ENCODE measurements around the gene STAB1. TPM values are rescaled to one million over a fixed set of nuclear protein-coding genes. Genes with fewer than 3 reads are reported as not detected.

Gene STAB1
- polyA plus RNA-seq, 3 donors: 3.8 to 535 (median 15.8) TPM

DNA sequence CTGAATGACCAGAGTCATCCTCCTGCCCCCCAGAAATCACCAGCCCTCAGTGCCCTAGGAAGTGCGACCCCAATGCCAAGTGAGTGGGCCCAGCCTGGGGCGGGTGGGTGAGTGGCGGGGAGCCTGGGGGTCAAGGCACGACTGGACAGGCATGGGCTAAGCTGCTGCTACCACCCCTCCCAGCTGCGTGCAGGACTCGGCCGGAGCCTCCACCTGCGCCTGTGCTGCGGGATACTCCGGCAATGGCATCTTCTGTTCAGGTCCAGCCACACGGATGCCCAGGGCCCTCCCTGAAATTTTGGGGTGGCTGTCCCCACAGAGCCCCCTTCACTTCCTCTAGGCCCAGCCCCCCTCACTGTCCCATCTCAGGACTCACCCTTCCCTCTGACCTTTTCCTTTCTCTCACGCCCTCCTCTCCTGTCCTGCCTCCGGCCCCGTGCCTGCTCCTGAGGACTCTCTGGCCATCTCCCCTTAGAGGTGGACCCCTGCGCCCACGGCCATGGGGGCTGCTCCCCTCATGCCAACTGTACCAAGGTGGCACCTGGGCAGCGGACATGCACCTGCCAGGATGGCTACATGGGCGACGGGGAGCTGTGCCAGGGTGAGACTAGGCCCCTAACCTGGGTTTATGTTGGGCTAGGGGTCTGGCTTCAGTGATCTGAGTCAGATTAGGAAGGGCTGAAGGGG is 21.5 kb downstream of the STAB1 start:
- intact Hi-C loops (cut with micrococcal nuclease): no loop called here
- WGBS (ENCODE audit: insufficient coverage): 93% methylated on average over 19 of the region's 19 CpGs
- peak overlapping the region in 1 of 7 donors; percentile 40 for H3K27ac Mint-ChIP-seq
- Histone ChIP-seq H2AFZ (ENCODE audit: insufficient read depth, low read depth, low read length, poor library complexity, severe bottlenecking) (no peak overlapping the region), H3K4me3 (replicated peaks in 1 of 3; ENCODE audit: low read depth in 2 of 3, low read length in 3 of 3) (no peak overlapping the region), H3K4me2 (replicated peaks; ENCODE audit: extremely low read depth, low read length, poor library complexity, severe bottlenecking) (no peak overlapping the region), H3K36me3 (replicated peaks in 1 of 2; ENCODE audit: control insufficient read depth in 1 of 2, insufficient read depth in 2 of 2, low read length in 2 of 2) (peaks cover 99% of the 10 kb centered on the region in 2 donors), H3K27ac (ENCODE audit: low read depth in 1 of 2, low read length in 2 of 2) (no peak overlapping the region), H4K20me1 (ENCODE audit: insufficient read depth, low read length) (peaks cover 17% of the 10 kb centered on the region), H3K79me2 (ENCODE audit: insufficient read depth, low read length) (no peaks in the 10 kb centered on the region), H3K4me1 (ENCODE audit: control insufficient read depth in 1 of 2, insufficient read depth in 2 of 2, low read length in 2 of 2) (no peaks in the 10 kb centered on the region), H3K9ac (ENCODE audit: insufficient read depth, low read length, poor library complexity, severe bottlenecking) (no peak overlapping the region), H3K27me3 (ENCODE audit: control insufficient read depth in 2 of 2, insufficient read depth in 2 of 2, low read length in 2 of 2) (no peaks in the 10 kb centered on the region), H3K9me3 (replicated peaks in 1 of 2; ENCODE audit: control insufficient read depth in 1 of 2, insufficient read depth in 1 of 2, low read length in 2 of 2) (no peaks in the 10 kb centered on the region)
- H3K4me1 Mint-ChIP-seq: no peaks in the 10 kb centered on the region
- TF ChIP-seq, protein P1, sequence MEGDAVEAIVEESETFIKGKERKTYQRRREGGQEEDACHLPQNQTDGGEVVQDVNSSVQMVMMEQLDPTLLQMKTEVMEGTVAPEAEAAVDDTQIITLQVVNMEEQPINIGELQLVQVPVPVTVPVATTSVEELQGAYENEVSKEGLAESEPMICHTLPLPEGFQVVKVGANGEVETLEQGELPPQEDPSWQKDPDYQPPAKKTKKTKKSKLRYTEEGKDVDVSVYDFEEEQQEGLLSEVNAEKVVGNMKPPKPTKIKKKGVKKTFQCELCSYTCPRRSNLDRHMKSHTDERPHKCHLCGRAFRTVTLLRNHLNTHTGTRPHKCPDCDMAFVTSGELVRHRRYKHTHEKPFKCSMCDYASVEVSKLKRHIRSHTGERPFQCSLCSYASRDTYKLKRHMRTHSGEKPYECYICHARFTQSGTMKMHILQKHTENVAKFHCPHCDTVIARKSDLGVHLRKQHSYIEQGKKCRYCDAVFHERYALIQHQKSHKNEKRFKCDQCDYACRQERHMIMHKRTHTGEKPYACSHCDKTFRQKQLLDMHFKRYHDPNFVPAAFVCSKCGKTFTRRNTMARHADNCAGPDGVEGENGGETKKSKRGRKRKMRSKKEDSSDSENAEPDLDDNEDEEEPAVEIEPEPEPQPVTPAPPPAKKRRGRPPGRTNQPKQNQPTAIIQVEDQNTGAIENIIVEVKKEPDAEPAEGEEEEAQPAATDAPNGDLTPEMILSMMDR (IDR thresholded peaks at IDR 0.05): no peak
- no peak overlapping the region for H3K4me3 Mint-ChIP-seq
- H3K36me3 Mint-ChIP-seq: peaks cover 83 to 97% of the 10 kb centered on the region in 2 donors
- no peaks in the 10 kb centered on the region for H3K9me3 Mint-ChIP-seq
- H3K27me3 Mint-ChIP-seq (ENCODE audit: low read depth in 3 of 3): peaks cover 0 to 5% (median 3%) of the 10 kb centered on the region in 3 donors
- no peak for DNase-seq

DNA sequence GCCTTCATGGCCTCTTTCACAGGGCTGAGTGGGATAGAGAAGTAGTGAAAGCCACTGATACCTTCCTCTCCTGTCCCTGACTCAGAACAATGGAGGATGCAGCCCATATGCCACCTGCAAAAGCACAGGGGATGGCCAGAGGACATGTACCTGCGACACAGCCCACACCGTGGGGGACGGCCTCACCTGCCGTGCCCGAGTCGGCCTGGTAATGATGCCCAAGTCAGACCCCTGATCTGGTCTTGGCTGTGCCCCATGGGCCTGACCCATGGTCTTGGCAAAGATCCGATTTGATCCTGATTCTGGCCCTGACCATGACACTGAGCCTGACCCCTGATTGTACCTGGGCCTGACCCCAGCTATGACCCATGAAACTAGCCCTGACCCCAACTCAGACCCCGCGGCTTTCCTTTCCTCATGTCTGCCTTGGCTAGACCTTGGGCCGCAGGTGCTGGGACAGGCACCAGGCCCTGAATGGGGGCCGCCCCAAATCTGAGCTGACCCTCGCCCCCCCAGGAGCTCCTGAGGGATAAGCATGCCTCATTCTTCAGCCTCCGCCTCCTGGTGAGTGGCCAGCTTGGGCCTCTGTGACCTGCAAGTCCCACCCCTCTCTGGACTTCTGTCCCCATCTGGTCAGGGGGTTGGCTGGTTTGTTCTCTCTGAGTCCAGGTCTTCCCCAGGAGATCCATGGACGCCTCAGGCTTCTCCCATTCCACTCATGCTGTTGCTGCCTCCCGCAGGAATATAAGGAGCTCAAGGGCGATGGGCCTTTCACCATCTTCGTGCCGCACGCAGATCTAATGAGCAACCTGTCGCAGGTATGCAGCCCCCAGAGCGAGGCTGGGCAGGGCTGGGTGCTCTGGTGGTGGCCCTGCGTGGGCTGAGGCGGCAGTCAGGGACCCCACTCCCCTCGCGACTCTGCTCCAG is 22.9 kb downstream of the STAB1 start:
- DNase-seq: no peak
- no peaks in the 10 kb centered on the region for H3K9me3 ChIP-seq (replicated peaks in 1 of 2; ENCODE audit: control insufficient read depth in 1 of 2, insufficient read depth in 1 of 2, low read length in 2 of 2)
- H3K79me2 ChIP-seq (ENCODE audit: insufficient read depth, low read length): no peaks in the 10 kb centered on the region
- H2AFZ ChIP-seq (ENCODE audit: insufficient read depth, low read depth, low read length, poor library complexity, severe bottlenecking): no peak overlapping the region
- H4K20me1 ChIP-seq (ENCODE audit: insufficient read depth, low read length): peaks cover 20% of the 10 kb centered on the region
- no peak overlapping the region for H3K4me2 ChIP-seq (replicated peaks; ENCODE audit: extremely low read depth, low read length, poor library complexity, severe bottlenecking)
- intact Hi-C loops (cut with micrococcal nuclease): no loop called here
- H3K27me3 Mint-ChIP-seq (ENCODE audit: low read depth in 3 of 3): peaks cover 0 to 5% (median 1%) of the 10 kb centered on the region in 3 donors
- H3K4me3 ChIP-seq (replicated peaks in 1 of 3; ENCODE audit: low read depth in 2 of 3, low read length in 3 of 3): no peak overlapping the region
- peaks cover 83 to 98% of the 10 kb centered on the region in 2 donors for H3K36me3 Mint-ChIP-seq
- peaks cover 99% of the 10 kb centered on the region in 2 donors for H3K36me3 ChIP-seq (replicated peaks in 1 of 2; ENCODE audit: control insufficient read depth in 1 of 2, insufficient read depth in 2 of 2, low read length in 2 of 2)
- H3K9ac ChIP-seq (ENCODE audit: insufficient read depth, low read length, poor library complexity, severe bottlenecking): no peak overlapping the region
- no peaks in the 10 kb centered on the region for H3K9me3 Mint-ChIP-seq
- no peaks in the 10 kb centered on the region for H3K27me3 ChIP-seq (ENCODE audit: control insufficient read depth in 2 of 2, insufficient read depth in 2 of 2, low read length in 2 of 2)
- no peaks in the 10 kb centered on the region for H3K4me1 ChIP-seq (ENCODE audit: control insufficient read depth in 1 of 2, insufficient read depth in 2 of 2, low read length in 2 of 2)
- WGBS (ENCODE audit: insufficient coverage): 95% methylated on average over 24 of the region's 25 CpGs
- no peaks in the 10 kb centered on the region for H3K4me1 Mint-ChIP-seq
- H3K4me3 Mint-ChIP-seq: no peak overlapping the region
- peak overlapping the region in 1 of 7 donors; percentile 24 for H3K27ac Mint-ChIP-seq
- no peak overlapping the region for H3K27ac ChIP-seq (ENCODE audit: low read depth in 1 of 2, low read length in 2 of 2)
- TF ChIP-seq, protein P1 (IDR thresholded peaks at IDR 0.05): no peak

Measured in CD14-positive monocyte (primary cell).